Measurements from ENCODE around the gene EGFR.

EGFR gene

DNA sequence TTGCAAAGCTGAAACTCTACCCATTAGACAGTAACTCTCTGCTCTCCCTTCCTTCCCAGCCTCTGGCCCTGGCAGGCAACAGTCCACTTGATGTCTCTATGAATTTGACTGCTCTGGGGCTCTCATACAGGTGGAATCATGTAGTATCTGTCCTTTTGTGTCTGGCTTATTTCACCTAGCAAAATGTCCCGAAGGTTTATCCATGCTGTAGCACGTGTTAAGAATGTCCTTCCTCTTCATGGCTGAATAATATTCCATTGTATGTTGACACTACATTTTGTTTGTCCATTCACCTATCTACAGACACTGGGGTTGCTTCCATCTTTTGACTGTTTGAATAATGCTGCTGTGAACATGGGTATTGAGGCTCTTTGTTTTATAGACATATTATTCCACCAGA, 128.9 kb downstream of the EGFR start:
- TF ChIP-seq CTCF (IDR thresholded peaks at IDR 0.05; ENCODE audit: control insufficient read depth, extremely low read depth, insufficient read depth), result no peak
- no peak overlapping the region for H3K4me3 ChIP-seq (ENCODE audit: low read depth, low read length)
- no peak for DNase-seq (ENCODE audit: low read depth)

DNA sequence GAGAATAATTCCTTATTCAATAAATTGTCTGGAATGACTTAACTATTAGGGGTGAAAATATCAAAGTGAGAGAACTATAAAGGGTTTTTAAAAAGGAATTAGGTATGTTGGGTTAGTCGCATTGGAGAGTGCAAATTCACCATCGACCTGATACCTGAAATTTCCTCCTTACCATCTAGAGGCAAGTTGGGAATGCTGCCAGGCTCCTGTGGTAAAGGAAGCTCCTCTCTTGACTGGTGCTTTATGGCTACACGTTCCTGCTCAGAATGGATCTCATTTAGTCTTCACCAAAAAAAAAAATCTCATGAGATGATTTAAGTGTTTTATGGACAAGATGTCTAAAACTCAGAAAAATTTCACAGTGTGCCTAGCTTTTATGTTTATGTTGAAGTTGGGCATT, 129.8 kb downstream of the EGFR start:
- no peak for DNase-seq (ENCODE audit: low read depth)

DNA sequence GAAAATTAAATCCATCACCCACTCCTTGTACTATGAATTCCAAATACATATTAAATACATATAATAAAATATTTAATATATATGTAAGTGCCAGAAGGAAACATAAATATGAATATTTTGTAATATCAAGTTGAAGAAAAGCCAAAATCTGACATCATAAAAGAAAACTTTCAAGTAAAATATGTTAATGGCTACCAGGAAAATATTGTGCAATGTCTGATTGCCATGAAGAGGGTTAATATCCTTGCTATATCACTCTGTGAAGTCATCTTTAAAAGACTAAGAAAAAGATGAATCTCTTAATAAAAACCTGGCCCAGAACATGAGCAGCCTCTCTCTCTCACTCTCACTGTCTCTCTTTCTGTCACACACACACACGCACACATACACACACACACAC, 130.2 kb downstream of the EGFR start:
- H3K4me3 ChIP-seq (ENCODE audit: low read depth, low read length), result no peak overlapping the region
- DNase-seq (ENCODE audit: low read depth), result no peak
- no peak for TF ChIP-seq CTCF (IDR thresholded peaks at IDR 0.05; ENCODE audit: control insufficient read depth, extremely low read depth, insufficient read depth)

More for the DNA sequence above, 129.8 kb downstream of the EGFR start:
- no peak for TF ChIP-seq CTCF (IDR thresholded peaks at IDR 0.05; ENCODE audit: control insufficient read depth, extremely low read depth, insufficient read depth)
- no peak overlapping the region for H3K4me3 ChIP-seq (ENCODE audit: low read depth, low read length)

GRCh38 chr7:55150166-55150565, 131.3 kb downstream of the EGFR start:
- DNase-seq (ENCODE audit: low read depth), result no peak
- no peak overlapping the region for H3K4me3 ChIP-seq (ENCODE audit: low read depth, low read length)
- no peak for TF ChIP-seq CTCF (IDR thresholded peaks at IDR 0.05; ENCODE audit: control insufficient read depth, extremely low read depth, insufficient read depth)

GRCh38 chr7:55150709-55151451, 132.1 kb downstream of the EGFR start:
- H3K4me3 ChIP-seq (ENCODE audit: low read depth, low read length), result no peak overlapping the region
- no peak for TF ChIP-seq CTCF (IDR thresholded peaks at IDR 0.05; ENCODE audit: control insufficient read depth, extremely low read depth, insufficient read depth)
- no peak for DNase-seq (ENCODE audit: low read depth)

- TF ChIP-seq CTCF (IDR thresholded peaks at IDR 0.05; ENCODE audit: control insufficient read depth, extremely low read depth, insufficient read depth), result no peak
- DNase-seq (ENCODE audit: low read depth), result no peak
Measured at GRCh38 chr7:55152516-55152915, 133.7 kb downstream of the EGFR start.

DNA sequence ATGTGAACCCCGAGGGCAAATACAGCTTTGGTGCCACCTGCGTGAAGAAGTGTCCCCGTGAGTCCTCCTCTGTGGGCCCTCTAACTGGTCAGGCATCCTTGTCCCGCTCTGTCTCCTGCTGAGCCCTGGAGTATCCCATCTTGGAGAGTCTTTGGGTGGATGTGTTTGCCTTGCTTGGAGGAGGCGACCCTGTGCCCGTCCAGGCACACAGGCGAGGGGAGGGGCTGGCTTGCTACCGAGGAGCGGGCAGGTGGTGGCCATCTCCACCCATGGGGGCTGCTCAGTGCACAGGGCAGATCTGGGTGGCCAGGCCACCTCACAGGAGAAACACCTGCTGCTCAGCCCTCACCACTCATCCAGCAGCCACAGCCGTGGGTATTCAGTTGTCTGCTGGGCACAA, 135.3 kb downstream of the EGFR start:
- no peak for DNase-seq (ENCODE audit: low read depth)
- no peak overlapping the region for H3K4me3 ChIP-seq (ENCODE audit: low read depth, low read length)
- TF ChIP-seq CTCF (IDR thresholded peaks at IDR 0.05; ENCODE audit: control insufficient read depth, extremely low read depth, insufficient read depth), result no peak

More at GRCh38 chr7:55152516-55152915, 133.7 kb downstream of the EGFR start:
- no peak overlapping the region for H3K4me3 ChIP-seq (ENCODE audit: low read depth, low read length)

Measured in LNCaP clone FGC (cell line).